Immature natural killer cell (primary cell): ENCODE results near the gene MYOM3. TPM values are rescaled to one million over a fixed set of nuclear protein-coding genes. Genes with fewer than 3 reads are reported as not detected.
A peak's percentile ranks its signal among the peaks of the same experiment; 100 is the strongest.
"Not testable (repeated sequence)": the region's sequence is repeated elsewhere in the genome, so short reads cannot be mapped to it uniquely, and the experiment has no call there.

Experiments used
- DNase-seq, 3 donors: peaks; one replicate each; pipeline ENCODE4 v3.0.0; 2022; ENCODE audit warnings: mixed read lengths in 1 of 3
- H3K27ac Mint-ChIP-seq, 6 donors: one replicate each; pipeline ENCODE4 v1.8.0; 2020; ENCODE audit warnings: mixed read lengths in 6 of 6, mild to moderate bottlenecking in 5 of 6, inconsistent platforms in 4 of 6, moderate library complexity in 3 of 6
- H3K27me3 Mint-ChIP-seq, 3 donors: one replicate each; pipeline ENCODE4 v1.8.0; 2020 to 2021; ENCODE audit warnings: low read depth in 3 of 3, mild to moderate bottlenecking in 3 of 3, mixed read lengths in 3 of 3, moderate library complexity in 3 of 3, inconsistent platforms in 1 of 3
- H3K36me3 Mint-ChIP-seq, 3 donors: one replicate each; pipeline ENCODE4 v1.8.0; 2020; ENCODE audit warnings: mixed read lengths in 3 of 3, inconsistent platforms in 2 of 3, mild to moderate bottlenecking in 2 of 3
- H3K4me1 Mint-ChIP-seq, 2 donors: one replicate each; pipeline ENCODE4 v1.8.0; 2020; ENCODE audit warnings: inconsistent platforms in 2 of 2, mild to moderate bottlenecking in 2 of 2, mixed read lengths in 2 of 2, moderate library complexity in 1 of 2
- H3K4me3 Mint-ChIP-seq, 5 donors: one replicate each; pipeline ENCODE4 v1.8.0; 2020; ENCODE audit warnings: mild to moderate bottlenecking in 5 of 5, mixed read lengths in 5 of 5, inconsistent platforms in 3 of 5, moderate library complexity in 3 of 5
- H3K9me3 Mint-ChIP-seq, 6 donors: one replicate each; pipeline ENCODE4 v1.8.0; 2020; ENCODE audit warnings: mild to moderate bottlenecking in 6 of 6, mixed read lengths in 6 of 6, inconsistent platforms in 4 of 6, moderate library complexity in 3 of 6
- polyA plus RNA-seq, 3 donors: library from polyadenylated mRNA; unstranded; fragments of 300-500 nt; fragmentation: Illumina TruSeq; gene quantifications; one replicate each; pipeline ENCODE4 v1.2.3, GENCODE V29; 2021

MYOM3 gene
- polyA plus RNA-seq, 3 donors from 2014 or later, result not detected

DNA sequence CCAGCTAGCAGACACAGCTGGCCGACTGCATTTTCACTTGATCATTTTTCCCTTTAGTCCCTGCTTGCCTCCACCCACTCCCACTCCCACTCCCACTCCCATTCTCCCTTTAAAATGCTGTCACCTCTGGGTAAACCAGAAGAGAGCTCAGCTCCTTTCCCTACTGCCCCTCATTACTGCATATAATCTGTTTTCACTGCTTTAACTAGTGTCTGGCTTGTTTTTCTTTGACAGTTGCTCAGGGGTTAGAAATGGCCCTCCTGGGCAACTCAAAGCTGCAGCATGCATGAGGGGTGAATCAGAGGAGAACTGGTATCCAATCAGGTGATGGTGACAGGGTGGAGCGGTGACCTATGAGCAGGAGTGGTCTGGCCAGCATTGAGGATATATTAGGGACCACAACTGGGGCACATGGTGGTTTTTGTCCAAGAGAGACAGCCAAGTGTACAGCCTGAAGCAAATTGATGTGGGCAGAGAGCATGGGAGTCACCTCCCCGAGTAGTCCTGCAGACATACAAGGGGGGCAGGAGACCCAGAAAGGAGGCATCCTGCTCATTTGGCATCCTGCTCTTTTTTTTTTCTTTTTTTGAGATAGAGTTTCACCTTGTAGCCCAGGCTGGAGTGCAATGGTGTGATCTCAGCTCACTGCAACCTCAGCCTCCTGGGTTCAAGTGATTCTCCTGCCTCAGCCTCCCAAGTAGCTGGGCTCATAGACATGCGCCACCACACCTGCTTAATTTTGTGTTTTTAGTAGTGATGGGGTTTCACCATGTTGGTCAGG is 89.2 kb downstream of the MYOM3 start:
- no peaks in the 10 kb centered on the region for H3K4me1 Mint-ChIP-seq
- H3K27ac Mint-ChIP-seq, result peak overlapping the region in 1 of 6 donors; percentile 49
- H3K9me3 Mint-ChIP-seq, result no peaks in the 10 kb centered on the region
- no peak overlapping the region for H3K4me3 Mint-ChIP-seq
- DNase-seq, result no peak
- no peaks in the 10 kb centered on the region for H3K36me3 Mint-ChIP-seq
- H3K27me3 Mint-ChIP-seq, result peaks cover 2 to 6% (median 3%) of the 10 kb centered on the region in 3 donors

DNA sequence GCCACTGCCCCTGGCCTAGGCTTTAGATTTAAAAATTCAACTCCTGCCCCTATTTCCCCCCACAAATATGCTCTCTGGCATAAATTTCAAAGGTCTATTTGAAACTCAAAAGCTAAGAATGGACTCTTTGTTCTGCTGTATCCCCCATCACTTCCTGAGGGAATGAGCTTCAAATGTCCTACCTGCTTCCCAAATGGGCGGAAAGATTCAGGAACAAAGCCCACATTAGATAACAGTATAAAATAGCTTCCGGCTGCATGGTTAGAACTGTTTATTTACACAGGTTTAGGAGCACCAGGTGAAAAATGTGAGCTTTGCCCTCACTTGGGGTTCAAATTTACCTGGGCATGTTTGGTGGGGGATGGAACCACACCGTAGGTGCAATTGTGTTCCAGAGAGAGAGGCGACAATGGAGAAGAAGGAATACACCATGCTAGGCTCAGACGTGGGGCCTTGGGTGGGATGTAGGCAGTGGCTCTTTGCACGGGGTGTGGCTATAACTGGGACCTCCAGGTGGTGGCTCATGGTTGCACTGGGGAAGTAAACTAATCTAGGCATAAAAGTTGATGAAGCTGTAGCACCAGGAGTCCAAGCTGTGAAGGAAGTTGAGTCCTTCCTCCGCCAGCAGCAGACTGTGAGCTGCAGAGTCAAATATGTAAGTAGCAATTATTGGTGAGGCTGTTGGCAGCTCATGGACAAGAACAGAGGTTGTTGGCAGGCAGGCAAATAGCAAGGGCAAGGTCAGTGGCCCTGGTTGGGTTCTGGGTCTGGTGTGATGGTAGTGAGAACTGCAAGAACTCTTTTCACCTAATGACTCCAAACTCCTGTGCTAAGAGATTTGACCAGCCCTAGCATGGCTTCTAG is 90.3 kb downstream of the MYOM3 start:
- H3K9me3 Mint-ChIP-seq, result no peaks in the 10 kb centered on the region
- no peak overlapping the region for H3K4me3 Mint-ChIP-seq
- H3K36me3 Mint-ChIP-seq, result no peaks in the 10 kb centered on the region
- no peak overlapping the region for H3K27ac Mint-ChIP-seq
- no peaks in the 10 kb centered on the region for H3K4me1 Mint-ChIP-seq
- H3K27me3 Mint-ChIP-seq, result peaks cover 2 to 6% (median 3%) of the 10 kb centered on the region in 3 donors
- no peak for DNase-seq

DNA sequence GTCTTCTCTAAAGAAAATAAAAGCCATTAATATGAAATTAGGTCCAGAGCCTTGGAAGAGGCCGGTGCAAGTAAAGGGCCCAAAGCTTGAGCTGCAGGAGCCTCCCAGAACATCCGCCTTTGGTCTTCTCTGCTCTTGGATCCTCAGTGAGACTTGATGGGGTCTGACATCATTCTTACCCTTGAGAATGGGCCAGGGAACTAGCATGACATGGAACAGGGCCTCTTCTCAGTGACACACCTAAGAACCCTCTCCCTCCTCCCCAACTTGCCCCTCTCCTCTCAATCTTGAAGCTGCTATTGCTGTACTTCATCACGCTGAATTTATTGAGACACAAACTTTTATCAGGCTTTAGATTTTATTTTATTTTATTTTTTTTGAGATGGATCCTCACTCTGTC is 91.5 kb downstream of the MYOM3 start:
- H3K9me3 Mint-ChIP-seq, result no peaks in the 10 kb centered on the region
- no peaks in the 10 kb centered on the region for H3K36me3 Mint-ChIP-seq
- H3K27ac Mint-ChIP-seq, result no peak overlapping the region
- H3K4me1 Mint-ChIP-seq, result no peaks in the 10 kb centered on the region
- H3K27me3 Mint-ChIP-seq, result peaks cover 2 to 4% (median 3%) of the 10 kb centered on the region in 3 donors
- no peak for DNase-seq
- no peak overlapping the region for H3K4me3 Mint-ChIP-seq

DNA sequence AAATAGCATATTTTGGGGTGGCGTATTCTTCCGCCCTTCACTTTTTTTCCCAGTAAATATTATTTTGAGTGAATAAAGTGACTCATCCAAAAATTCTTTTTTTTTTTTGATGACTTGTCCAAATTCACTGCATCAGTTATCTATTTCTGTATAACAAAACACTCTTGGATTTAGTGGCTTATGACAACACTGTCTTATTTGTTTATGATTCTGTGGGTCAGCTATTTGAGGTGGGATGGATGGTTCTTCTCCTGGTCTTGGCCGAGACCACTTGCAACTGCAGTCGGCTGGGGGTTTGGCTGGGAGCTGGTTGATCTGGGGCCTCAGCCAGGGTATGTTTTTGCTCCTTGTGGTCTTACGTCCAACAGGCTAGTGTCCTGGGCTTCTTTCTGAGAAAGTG is 91.9 kb downstream of the MYOM3 start:
- Mint-ChIP-seq H3K4me3 (no peak overlapping the region), H3K36me3 (no peaks in the 10 kb centered on the region), H3K27ac (no peak overlapping the region), H3K4me1 (no peaks in the 10 kb centered on the region), H3K27me3 (peaks cover 2 to 4% (median 3%) of the 10 kb centered on the region in 3 donors), H3K9me3 (no peaks in the 10 kb centered on the region)
- DNase-seq, result no peak

DNA sequence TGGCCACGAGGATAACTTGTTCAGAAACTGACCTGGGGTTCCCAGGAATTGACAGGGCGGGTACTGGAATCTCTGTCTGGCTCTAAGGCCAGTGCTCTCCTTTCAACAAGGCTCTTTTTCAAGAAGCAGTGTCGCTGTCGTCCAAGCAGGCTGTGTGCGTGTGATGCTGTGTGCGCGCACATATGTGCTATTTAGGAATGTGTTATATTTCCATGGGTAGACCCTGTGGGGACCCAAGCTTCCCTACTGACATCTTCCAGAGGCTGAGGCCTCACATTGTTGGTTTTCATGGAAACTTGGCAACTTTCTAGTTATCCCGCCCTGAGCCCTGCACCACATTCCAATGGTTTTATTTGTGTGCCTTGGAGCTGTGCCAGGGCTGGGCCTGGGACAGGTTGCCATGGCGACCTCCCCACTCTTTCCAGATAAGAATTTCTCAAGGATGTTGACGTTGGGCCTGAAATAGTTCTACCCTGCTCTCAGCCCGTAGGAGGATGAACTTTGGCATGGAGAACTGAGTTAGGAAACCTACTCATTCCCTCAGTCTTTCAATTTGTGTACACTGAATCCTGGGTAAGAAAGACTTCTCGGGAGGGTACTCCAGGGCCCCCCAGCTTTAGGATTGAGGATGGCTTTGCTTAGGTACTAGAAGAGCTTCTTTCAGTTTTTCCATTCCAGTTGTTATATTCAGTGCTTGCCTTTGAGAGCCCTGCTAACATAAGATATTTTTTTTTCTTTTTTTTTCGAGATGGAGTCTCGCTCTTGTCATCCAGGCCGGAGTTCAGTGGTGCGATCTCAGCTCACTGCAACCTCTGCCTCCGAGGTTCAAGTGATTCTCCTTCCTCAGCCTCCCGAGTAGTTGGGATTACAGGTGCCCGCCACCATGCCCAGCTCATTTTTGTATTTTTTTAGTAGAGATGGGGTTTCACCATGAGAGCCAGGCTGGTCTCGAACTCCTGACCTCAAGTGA is 93.0 kb downstream of the MYOM3 start:
- H3K4me1 Mint-ChIP-seq, result no peaks in the 10 kb centered on the region
- H3K36me3 Mint-ChIP-seq, result no peaks in the 10 kb centered on the region
- DNase-seq, result no peak
- H3K9me3 Mint-ChIP-seq, result no peaks in the 10 kb centered on the region
- H3K27me3 Mint-ChIP-seq, result peaks cover 2 to 6% (median 4%) of the 10 kb centered on the region in 3 donors
- no peak overlapping the region for H3K27ac Mint-ChIP-seq
- H3K4me3 Mint-ChIP-seq, result no peak overlapping the region

DNA sequence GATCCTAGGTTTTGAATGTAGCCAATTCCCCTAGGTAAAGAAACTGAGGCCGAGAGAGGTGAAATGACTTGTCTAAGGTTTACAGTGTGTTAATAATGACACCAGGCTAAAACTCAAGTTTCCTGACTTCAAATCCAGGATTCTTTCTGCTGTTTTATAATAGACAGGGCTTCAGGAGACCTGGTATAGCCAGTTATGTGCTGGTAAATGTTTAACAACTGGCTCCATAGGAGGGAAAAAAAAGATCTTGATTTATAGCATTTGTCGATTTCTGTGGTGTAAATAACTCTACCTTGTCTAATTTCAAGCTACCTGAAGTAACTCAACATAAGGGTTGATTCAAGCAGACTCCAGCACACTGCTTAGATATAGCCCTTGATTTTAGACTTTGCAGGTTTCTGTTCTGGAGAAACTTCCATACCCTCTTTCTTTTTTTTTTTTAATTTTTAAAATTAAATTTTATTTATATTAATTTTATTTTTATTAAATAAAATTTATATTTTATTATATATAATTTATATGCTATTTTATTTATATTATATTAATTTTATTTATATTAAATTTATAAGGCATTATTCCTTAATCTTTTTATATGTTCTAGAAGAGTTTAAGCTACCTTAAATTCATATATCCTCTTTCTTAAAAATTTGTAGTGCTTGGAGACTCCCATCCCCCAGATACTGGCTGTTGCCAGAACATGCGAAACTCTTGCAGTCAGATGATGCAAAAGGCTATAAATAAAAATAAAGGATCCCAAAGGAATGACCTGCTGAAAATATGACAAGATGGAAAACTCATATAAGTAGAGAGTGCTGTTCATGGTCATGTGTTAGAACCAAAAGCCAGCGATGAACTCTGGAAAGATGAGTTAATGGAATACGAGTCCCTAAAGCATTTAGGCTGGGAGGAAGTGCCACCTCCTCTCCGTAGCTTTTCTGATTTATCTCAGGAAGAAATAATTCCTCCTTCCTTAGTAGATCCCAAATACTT is 96.4 kb downstream of the MYOM3 start:
- Mint-ChIP-seq H3K4me3 (no peak overlapping the region), H3K27ac (no peak overlapping the region), H3K36me3 (no peaks in the 10 kb centered on the region), H3K27me3 (peaks cover 0 to 13% (median 2%) of the 10 kb centered on the region in 3 donors), H3K9me3 (no peaks in the 10 kb centered on the region), H3K4me1 (no peaks in the 10 kb centered on the region)
- no peak for DNase-seq

DNA sequence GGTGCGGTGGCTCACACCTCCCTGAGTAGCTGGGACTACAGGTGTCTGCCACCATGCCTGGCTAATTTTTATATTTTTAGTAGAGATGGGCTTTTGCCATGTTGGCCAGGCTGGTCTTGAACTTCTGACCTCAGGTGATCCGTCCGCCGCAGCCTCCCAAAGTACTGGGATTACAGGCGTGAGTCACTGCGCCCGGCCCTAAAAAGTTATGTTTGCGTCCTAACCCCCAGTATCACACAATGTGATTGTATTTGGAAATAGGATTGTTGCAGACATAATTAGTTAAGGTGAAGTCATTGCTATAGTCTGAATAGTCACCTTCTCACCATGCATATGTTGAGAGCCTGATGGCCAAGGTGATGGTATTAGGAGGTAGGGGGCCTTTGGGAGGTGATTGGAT is 99.1 kb downstream of the MYOM3 start:
- H3K4me1 Mint-ChIP-seq, result not testable (repeated sequence)

DNA sequence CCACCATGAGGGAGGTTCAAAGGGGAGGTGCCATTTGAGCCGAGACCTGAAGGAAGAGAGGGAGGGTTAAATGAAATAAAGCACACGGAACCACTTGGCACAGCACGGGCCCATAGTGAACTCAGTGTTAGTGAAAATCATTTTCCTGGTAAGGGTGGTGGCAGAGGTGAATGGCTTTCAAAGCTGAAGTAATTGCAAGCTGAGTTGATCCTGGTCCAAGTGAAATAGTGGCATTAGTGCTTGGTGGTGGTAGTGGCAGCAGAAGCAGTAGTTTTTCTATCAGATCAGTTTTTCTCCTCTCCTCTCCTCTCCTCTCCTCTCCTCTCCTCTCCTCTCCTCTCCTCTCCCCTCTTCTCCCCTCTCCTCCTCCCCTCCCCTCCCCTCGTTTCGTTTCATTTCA is 101.3 kb downstream of the MYOM3 start:
- no peak overlapping the region for H3K27ac Mint-ChIP-seq
- no peaks in the 10 kb centered on the region for H3K36me3 Mint-ChIP-seq
- no peaks in the 10 kb centered on the region for H3K4me1 Mint-ChIP-seq
- H3K4me3 Mint-ChIP-seq, result no peak overlapping the region
- DNase-seq, result no peak
- no peaks in the 10 kb centered on the region for H3K9me3 Mint-ChIP-seq
- peaks cover 2 to 9% (median 3%) of the 10 kb centered on the region in 3 donors for H3K27me3 Mint-ChIP-seq

More for the DNA sequence above, 99.1 kb downstream of the MYOM3 start:
- H3K4me3 Mint-ChIP-seq, H3K27ac Mint-ChIP-seq, H3K36me3 Mint-ChIP-seq, DNase-seq, H3K9me3 Mint-ChIP-seq, H3K27me3 Mint-ChIP-seq: not testable (repeated sequence)

DNA sequence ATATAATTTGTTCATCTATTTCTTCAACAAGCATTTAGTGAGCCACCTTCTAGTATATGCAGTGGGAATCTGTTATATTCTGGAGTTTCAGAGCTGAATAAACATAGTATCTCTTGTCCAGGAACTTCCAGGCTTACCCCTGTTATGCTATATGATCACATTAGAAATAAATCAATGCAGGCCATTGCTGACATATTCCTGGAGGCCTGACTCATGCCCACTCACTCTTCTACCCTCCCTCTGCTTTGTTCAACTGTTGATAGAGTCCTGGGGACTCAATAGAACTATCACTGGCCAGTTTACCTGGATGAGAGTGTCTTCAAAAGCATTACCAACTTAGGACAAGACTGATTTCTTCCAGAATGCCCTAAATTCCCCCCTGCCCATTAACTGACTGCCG is 102.5 kb downstream of the MYOM3 start:
- Mint-ChIP-seq H3K4me1 (no peaks in the 10 kb centered on the region), H3K4me3 (no peak overlapping the region), H3K27me3 (peaks cover 2 to 12% (median 3%) of the 10 kb centered on the region in 3 donors), H3K36me3 (no peaks in the 10 kb centered on the region), H3K9me3 (no peaks in the 10 kb centered on the region), H3K27ac (no peak overlapping the region)
- DNase-seq, result no peak

DNA sequence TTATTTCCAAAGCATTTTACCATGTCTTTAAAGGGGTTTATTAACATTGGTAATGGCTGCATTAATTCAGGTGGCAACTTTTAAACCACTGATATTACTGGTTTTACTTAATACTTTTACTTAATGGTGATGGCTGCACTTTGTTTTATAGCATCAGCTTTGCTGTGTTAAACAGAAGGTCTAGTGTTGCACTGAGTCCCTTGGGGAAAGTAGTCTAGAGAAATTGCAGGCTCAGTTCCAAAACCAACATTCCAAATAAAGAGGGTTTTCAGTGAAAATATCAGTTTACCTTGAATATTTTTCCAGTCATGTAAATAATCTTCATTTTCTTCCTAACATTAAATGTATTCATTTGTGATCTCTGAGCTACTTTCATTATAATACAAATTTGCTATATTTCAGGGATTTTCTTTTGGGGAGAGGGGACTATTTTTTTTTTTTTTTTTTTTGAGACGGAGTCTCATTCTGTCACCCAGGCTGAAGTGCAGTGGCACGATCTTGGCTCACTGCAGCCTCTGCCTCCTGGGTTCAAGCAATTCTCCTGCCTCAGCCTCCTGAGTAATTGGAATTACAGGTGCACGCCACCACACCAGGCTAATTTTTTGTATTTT is 103.3 kb downstream of the MYOM3 start:
- not testable (repeated sequence) for H3K4me3 Mint-ChIP-seq, H3K36me3 Mint-ChIP-seq, H3K27ac Mint-ChIP-seq, DNase-seq, H3K4me1 Mint-ChIP-seq, H3K9me3 Mint-ChIP-seq
- peaks cover 2 to 12% (median 3%) of the 10 kb centered on the region in 3 donors for H3K27me3 Mint-ChIP-seq

DNA sequence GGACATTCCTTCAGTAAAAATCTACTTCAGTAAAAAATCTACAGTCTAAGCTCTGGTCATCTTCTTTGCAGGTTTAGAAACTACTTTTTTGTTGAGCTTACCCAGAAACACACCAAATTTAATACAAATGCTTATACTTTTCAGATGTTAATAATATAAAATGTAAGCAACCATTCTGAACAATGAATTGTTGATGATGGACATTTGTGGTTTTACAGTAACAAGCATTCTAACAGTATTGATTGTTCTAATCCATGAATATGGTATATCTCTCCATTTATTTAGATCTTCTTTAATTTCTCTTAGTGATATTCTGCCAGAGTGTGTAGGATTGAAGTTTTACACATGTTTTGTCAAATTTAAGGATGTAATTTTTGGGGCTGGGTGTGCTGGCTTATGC is 104.9 kb downstream of the MYOM3 start:
- no peak overlapping the region for H3K4me3 Mint-ChIP-seq
- H3K9me3 Mint-ChIP-seq, result no peaks in the 10 kb centered on the region
- no peaks in the 10 kb centered on the region for H3K4me1 Mint-ChIP-seq

More for the DNA sequence above, 104.9 kb downstream of the MYOM3 start:
- no peak overlapping the region for H3K27ac Mint-ChIP-seq
- peaks cover 2 to 9% (median 3%) of the 10 kb centered on the region in 3 donors for H3K27me3 Mint-ChIP-seq
- no peaks in the 10 kb centered on the region for H3K36me3 Mint-ChIP-seq
- DNase-seq, result no peak
